Stomach (tissue), 9 donors: ENCODE measurements around the gene ZNF382. TPM values are rescaled to one million over a fixed set of nuclear protein-coding genes. Genes with fewer than 3 reads are reported as not detected.
"Not testable (repeated sequence)": the region's sequence is repeated elsewhere in the genome, so short reads cannot be mapped to it uniquely, and the experiment has no call there.

Source experiments
- DNase-seq, 2 donors: peaks; one replicate each; pipeline versions ENCODE4 v3.0.0 to v3.0.0-alpha.2; 2013 to 2019
- H3K27ac ChIP-seq, 5 donors: fragments of 200-600 bp in 4 of 5; sonication (generic) in 4 of 5; one replicate each; pipeline ENCODE4 v1.5.1; 2013 to 2019; ENCODE audit warnings: mild to moderate bottlenecking in 1 of 5, moderate library complexity in 1 of 5
- H3K27me3 ChIP-seq, 3 donors: fragments of 200-600 bp; sonication (generic); one replicate each; pipeline ENCODE4 v1.5.1; 2017 to 2019; ENCODE audit warnings: mixed run types in 1 of 3
- H3K36me3 ChIP-seq, 4 donors: fragments of 200-600 bp; sonication (generic); 1 replicate in 3 of 4; 2 replicates in 1 of 4; pipeline ENCODE4 v1.5.1; 2016 to 2019
- H3K4me1 ChIP-seq, 4 donors: fragments of 200-600 bp; sonication (generic); one replicate each; pipeline ENCODE4 v1.5.1; 2016 to 2019
- H3K4me3 ChIP-seq, 4 donors: fragments of 200-600 bp; sonication (generic) in 3 of 4; one replicate each; pipeline ENCODE4 v1.5.1; 2016 to 2019; ENCODE audit warnings: mild to moderate bottlenecking in 1 of 4
- H3K9me3 ChIP-seq, 4 donors: fragments of 200-600 bp; sonication (generic); one replicate each; pipeline ENCODE4 v1.5.1; 2016 to 2019
- EP300 ChIP-seq: sonication (generic); formaldehyde crosslinking; IDR thresholded peaks from one replicate; pipeline ENCODE4 v1.6.1; 2017; ENCODE audit warnings: antibody characterized with exemption
- POLR2A ChIP-seq, 4 donors: fragments of 450-650 bp; IDR thresholded peaks; one replicate each; pipeline ENCODE4 v1.6.1; 2016; ENCODE audit warnings: antibody characterized with exemption in 4 of 4, control low read depth in 2 of 4, mild to moderate bottlenecking in 1 of 4, moderate library complexity in 1 of 4
- POLR2AphosphoS5 ChIP-seq, 3 donors: sonication (generic); formaldehyde crosslinking; IDR thresholded peaks; one replicate each; pipeline ENCODE4 v1.6.1; 2016; ENCODE audit warnings: antibody characterized with exemption in 3 of 3
- WGBS, 5 donors: extraction: QIAGEN DNeasy Blood & Tissue Kit in 3 of 5; methylation state at CpG; one replicate each; pipeline versions ENCODE4 v1.1.5 to v1.1.7; 2013 to 2018; 5-methylcytosine and 5-hydroxymethylcytosine counted together
- intact Hi-C: fragments of 100-400 bp; cut with DNase I; formaldehyde crosslinking; loops from one replicate; pipeline ENCODE4 v1.15.1; 2023; ENCODE audit warnings: low total_unique reads
- polyA plus RNA-seq, 3 donors: library from polyadenylated mRNA; stranded (reverse); fragments of 200-250 nt; gene quantifications; one replicate each; pipeline ENCODE4 v1.2.3, GENCODE V29; 2013
- total RNA-seq, 5 donors: library from RNA; depleted of rRNA; stranded (reverse); fragments of >200 nt; gene quantifications; one replicate each; pipeline versions ENCODE4 v1.1.0 to v1.2.3, GENCODE V29; 2014 to 2016
- TF ChIP-seq, protein P1 (sequence below), 7 experiments: fragments of 450-650 bp in 4 of 7; fragments of 200-600 bp in 3 of 7; sonication (generic) in 3 of 7; IDR thresholded peaks; one replicate each; pipeline ENCODE4 v1.5.1; 2016 to 2019; ENCODE audit warnings: antibody characterized with exemption in 7 of 7, control low read depth in 2 of 7, mild to moderate bottlenecking in 1 of 7
- donor health status: healthy with polysubstance abuse.
- donor health status: Bipolar disorder and iron deficiency.
- donor health status: healthy.

Gene ZNF382
- total and polyA plus RNA-seq, 8 donors, result 0.29 to 14.0 (median 1.2) TPM; not detected in 1

DNA sequence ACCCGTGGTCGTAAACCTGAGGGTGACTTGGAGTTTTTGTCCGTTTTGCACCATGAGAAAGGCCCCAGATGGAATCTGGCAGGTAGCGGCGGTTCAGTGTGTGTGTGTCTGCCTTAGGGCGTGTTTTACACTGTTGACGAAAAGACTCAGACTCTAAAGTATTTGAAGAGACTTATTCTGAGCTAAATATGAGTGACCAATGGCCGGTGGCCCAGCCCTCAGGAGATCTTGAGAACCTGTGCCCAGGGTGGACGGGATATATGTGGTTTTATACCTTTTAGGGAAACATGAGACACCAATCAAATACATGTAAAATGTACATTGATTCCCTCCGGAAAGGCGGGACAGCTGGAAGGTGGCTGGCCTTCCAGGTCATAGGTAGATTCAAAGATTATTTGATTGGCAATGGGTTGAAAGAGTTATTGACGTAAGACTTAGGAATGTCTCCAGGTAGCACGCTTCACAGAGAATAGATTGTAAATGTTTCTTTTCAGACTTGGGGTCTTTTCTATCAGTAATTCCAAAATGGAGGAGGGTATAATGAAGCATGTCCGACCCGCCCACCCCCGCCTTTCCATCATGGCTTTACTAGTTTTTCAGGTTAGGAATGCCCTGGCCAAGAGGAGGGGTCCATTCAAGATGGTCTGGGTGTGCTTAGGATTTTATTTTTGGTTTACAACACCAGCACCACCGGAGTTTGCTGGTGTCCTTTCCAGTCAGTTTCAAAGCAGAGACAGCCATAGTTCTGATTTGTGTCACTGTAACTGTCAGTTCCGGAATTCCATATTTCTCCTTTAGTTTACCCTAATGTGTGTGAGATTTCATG, 31.0 kb upstream of the ZNF382 start:
- 13 to 22% (median 20%) methylated on average over 18 of the region's 18 CpGs for WGBS, 5 donors

DNA sequence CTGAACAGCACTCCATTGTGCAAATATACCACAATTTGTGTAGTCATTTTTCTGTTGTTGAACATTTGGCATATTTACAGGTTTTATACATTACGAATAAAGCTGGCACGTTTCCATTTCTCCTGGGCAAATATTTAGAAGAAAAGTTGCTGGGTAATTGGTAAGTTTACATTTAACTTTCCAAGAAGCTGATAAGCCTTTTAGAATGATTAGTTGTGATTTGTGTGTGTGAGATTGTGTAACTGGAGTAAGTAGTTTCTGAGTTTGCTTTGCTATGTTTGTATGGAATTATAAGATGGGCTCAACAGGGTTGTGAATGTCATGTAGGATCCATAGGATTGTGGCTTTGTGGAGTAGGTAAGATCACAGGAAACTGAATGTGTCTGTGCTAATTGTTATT, 30.4 kb upstream of the ZNF382 start:
- Histone ChIP-seq H3K36me3 (peaks cover 24 to 58% (median 51%) of the 10 kb centered on the region in 4 donors), H3K4me3 (peak overlapping the region; percentile 61 to 84 (median 81)), H3K9me3 (peaks cover 0 to 52% (median 24%) of the 10 kb centered on the region in 4 donors), H3K27me3 (no peaks in the 10 kb centered on the region), H3K4me1 (peaks cover 8 to 30% (median 27%) of the 10 kb centered on the region in 4 donors), H3K27ac (peak overlapping the region in 2 of 5 donors; percentile 83 to 90)
- intact Hi-C loops, result no loop called here
- WGBS, 5 donors, result 22 to 49% (median 33%) methylated on average over 2 of the region's 2 CpGs
- peak in 1 of 2 donors; percentile 62 for DNase-seq
- TF ChIP-seq POLR2A (IDR thresholded peaks at IDR 0.05), result no peak
- TF ChIP-seq EP300, result no peak
- TF ChIP-seq POLR2AphosphoS5 (IDR thresholded peaks at IDR 0.05), result no peak
- TF ChIP-seq, protein P1, sequence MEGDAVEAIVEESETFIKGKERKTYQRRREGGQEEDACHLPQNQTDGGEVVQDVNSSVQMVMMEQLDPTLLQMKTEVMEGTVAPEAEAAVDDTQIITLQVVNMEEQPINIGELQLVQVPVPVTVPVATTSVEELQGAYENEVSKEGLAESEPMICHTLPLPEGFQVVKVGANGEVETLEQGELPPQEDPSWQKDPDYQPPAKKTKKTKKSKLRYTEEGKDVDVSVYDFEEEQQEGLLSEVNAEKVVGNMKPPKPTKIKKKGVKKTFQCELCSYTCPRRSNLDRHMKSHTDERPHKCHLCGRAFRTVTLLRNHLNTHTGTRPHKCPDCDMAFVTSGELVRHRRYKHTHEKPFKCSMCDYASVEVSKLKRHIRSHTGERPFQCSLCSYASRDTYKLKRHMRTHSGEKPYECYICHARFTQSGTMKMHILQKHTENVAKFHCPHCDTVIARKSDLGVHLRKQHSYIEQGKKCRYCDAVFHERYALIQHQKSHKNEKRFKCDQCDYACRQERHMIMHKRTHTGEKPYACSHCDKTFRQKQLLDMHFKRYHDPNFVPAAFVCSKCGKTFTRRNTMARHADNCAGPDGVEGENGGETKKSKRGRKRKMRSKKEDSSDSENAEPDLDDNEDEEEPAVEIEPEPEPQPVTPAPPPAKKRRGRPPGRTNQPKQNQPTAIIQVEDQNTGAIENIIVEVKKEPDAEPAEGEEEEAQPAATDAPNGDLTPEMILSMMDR (IDR thresholded peaks at IDR 0.05), result no peak

More for the DNA sequence above, 31.0 kb upstream of the ZNF382 start:
- peaks cover 0 to 52% (median 24%) of the 10 kb centered on the region in 4 donors for H3K9me3 ChIP-seq
- H3K27me3 ChIP-seq, result no peaks in the 10 kb centered on the region
- peaks cover 18 to 58% (median 51%) of the 10 kb centered on the region in 4 donors for H3K36me3 ChIP-seq
- H3K4me3 ChIP-seq, result peak overlapping the region; percentile 61 to 84 (median 81)
- TF ChIP-seq, protein P1 (IDR thresholded peaks at IDR 0.05), result no peak
- no peak for TF ChIP-seq EP300
- no peak for TF ChIP-seq POLR2A (IDR thresholded peaks at IDR 0.05)
- no peak for TF ChIP-seq POLR2AphosphoS5 (IDR thresholded peaks at IDR 0.05)
- peak overlapping the region; percentile 83 to 90 (median 86) for H3K27ac ChIP-seq
- DNase-seq, result peak; percentile 26 to 62
- intact Hi-C loops, result no loop called here
- peaks cover 8 to 30% (median 27%) of the 10 kb centered on the region in 4 donors for H3K4me1 ChIP-seq

DNA sequence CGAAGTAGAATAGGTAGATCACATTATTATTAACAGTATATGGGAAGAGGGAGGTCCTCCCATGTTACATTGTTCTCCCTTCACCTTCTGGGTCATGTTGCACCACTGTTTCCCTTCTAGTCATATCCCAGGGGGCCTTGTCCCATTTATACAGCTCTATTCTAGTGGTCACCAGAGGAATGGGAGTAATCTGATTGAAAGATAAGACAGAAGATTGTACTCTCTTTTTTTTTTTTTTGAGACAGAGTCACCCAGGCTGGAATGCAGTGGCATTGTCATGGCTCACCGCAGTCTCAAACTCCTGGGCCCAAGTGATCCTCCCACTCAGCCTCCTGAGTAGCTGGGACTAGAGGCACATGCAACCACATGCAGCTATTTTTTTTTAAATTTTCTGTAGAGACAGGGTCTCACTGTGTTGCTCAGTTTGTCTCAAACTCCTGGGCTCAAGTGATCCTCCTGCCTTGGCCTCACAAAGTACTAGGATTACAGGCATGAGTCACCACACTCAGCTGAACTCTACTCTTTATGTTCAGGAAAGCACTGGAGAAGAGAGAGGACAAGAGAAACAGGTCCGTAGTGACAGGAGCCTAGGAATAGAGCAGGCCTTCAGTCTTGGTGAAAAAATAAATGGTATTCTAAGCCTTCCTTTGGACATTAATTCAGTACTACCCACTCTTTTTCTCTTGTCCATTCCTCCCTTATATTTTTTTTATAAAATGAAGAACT, 27.7 kb upstream of the ZNF382 start:
- DNase-seq, result no peak
- H3K36me3 ChIP-seq, result peaks cover 34 to 69% (median 69%) of the 10 kb centered on the region in 4 donors
- H3K4me3 ChIP-seq, result no peak overlapping the region
- no peak overlapping the region for H3K27ac ChIP-seq
- WGBS, 5 donors, result 92 to 97% (median 97%) methylated on average over 3 of the region's 3 CpGs
- no peaks in the 10 kb centered on the region for H3K27me3 ChIP-seq
- intact Hi-C loops, result no loop called here
- TF ChIP-seq POLR2AphosphoS5 (IDR thresholded peaks at IDR 0.05) (no peak), EP300 (no peak)
- H3K4me1 ChIP-seq, result peaks cover 8 to 20% (median 17%) of the 10 kb centered on the region in 4 donors
- peaks cover 0 to 68% (median 33%) of the 10 kb centered on the region in 4 donors for H3K9me3 ChIP-seq

DNA sequence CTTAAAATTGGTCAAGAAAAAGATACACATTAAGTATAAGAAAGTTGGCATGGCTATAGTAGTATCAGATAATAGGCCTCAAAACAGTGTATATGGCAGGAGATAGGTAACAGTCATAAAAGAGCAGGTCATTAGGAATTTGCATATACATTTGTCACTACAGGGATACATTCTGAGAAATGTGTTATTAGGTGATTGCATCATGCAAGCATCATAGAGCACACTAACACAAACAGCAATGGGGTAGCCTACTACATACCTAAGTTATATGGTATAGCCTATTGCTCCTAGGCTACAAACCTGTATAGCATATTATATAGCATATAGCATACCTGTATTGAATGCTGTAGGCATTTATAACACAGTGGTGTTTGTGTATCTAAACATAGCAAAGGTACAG, 25.9 kb upstream of the ZNF382 start:
- Histone ChIP-seq H3K9me3 (peaks cover 0 to 86% (median 44%) of the 10 kb centered on the region in 4 donors), H3K27me3 (no peaks in the 10 kb centered on the region), H3K4me3 (no peak overlapping the region), H3K27ac (no peak overlapping the region), H3K36me3 (peaks cover 34 to 82% (median 76%) of the 10 kb centered on the region in 4 donors), H3K4me1 (peaks cover 4 to 11% (median 9%) of the 10 kb centered on the region in 4 donors)
- DNase-seq, result no peak
- TF ChIP-seq POLR2AphosphoS5 (IDR thresholded peaks at IDR 0.05), result no peak
- no peak for TF ChIP-seq POLR2A (IDR thresholded peaks at IDR 0.05)
- no peak for TF ChIP-seq EP300
- TF ChIP-seq, protein P1 (IDR thresholded peaks at IDR 0.05), result no peak
- intact Hi-C loops, result no loop called here

DNA sequence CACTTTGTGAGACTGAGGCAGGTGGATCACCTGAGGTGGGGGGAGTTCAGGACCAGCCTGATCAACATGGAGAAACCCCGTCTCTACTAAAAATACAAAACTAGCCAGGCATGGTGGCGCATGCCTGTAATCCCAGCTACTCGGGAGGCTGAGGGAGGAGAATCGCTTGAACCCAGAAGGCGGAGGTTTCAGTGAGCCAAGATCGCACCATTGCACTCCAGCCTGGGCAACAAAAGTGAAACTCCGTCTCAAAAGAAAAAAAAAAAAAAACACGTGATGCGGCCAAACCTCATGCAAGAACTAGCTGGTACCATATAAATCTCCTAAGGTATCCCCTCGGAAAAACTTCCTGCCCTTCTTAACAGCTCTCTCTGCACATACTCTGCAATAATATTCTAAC, 2.4 kb upstream of the ZNF382 start:
- peaks cover 0 to 13% (median 0%) of the 10 kb centered on the region in 3 donors for H3K27me3 ChIP-seq
- H3K36me3 ChIP-seq, intact Hi-C loops, H3K4me3 ChIP-seq, H3K27ac ChIP-seq, DNase-seq: not testable (repeated sequence)
- H3K4me1 ChIP-seq, result peaks cover 0 to 21% (median 12%) of the 10 kb centered on the region in 4 donors
- H3K9me3 ChIP-seq, result peaks cover 5 to 71% (median 33%) of the 10 kb centered on the region in 4 donors
- WGBS, 5 donors, result 89 to 93% (median 91%) methylated on average over 9 to 10 of the region's 10 CpGs
